AG20443 (cell line): ENCODE data around the gene IRF2BPL.

Source experiments
- DNase-seq: peaks from one replicate; pipeline ENCODE4 v3.0.0; 2012; ENCODE audit warnings: low spot score, mixed read lengths

The IRF2BPL gene

DNA sequence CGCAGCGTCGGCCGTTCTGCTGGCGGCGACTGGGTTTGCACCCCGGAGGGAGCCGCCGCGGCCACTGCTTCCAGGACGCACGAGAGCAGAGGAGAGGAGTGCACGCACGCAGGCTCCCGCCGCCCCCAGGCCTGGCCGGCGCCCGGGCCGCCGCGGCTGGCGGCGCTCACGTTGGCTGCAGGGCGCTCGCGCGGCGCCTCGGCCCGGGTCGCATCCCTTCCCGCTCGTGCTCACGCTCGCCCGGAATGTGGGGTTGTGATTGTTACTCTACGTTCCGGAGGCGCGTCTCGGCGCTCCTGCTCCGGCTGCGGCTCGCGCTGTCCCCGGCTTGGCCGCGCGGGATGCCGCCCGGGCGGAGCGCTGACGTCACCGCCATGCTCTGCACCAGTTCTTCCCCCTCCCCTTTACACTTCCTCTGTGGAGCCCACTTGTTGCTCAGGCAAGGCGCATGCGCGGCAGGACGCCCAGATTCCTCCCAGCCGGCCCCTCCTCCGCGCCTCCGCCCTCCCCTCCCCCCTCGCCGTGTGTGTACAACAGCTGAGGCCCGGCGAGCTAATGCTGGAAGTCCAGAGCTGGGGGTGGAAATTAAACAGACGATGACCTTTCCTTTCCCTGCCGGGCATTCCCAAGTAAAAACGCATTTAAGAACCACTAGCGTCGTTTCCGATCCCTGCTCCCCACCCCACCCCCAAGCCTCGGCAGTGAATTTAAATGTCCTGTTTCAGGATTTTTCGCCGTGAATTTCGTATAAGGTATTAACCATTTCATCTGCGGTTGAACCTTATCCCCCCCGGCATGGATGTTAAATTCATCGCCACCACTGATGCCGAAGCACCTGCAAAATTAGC, at the start of gene IRF2BPL:
IRF2BPL (minus strand) TSS at position 325 of the 848 bp plus-strand sequence. CDS start 916 bp downstream, outside the sequence.
- DNase-seq = peak; percentile 96

DNA sequence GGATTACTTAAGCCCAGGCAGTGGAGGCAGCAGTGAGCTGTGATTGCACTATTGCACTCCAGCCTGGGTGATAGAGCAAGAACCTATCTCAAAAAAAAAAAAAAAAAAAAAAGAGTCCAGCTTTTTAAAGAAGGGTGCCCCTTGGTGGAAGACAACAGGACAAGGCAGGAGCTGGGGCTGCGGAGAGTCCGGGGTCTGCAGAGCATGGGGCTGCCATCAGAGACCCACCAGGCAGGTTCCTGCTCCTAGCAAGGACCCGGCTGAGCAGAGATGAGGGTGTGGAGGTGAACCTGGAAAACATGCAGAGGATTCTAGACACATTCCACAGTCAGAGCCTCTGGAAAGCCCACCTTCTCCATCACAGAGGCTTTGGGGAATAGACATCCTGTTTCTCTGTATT, 48.5 kb upstream of the IRF2BPL start:
- DNase-seq = no peak

DNA sequence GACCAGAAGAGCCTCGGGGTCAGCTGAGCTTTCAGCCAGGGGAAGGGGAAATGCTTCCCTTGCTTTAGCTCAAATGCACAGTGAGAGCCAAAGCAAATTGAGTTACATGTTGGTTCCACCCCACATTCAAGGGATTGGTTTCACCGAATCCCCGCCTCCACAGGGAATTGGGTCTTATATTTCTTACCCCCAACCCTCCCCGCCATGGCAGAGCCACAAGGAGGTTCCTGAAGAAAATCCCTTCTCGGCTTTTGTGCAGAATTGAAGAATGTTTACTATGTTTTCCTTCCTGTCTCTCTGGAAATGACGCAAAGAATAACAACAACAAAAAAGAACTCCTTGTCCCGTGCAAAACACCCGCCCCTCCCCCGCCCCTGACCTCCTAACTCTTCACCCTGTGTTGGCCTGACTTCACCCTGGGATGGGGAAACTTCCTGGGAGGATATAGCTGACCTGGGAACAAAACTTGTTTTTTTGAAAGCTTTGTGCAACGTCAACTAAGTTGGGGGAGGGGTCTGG, 47.7 kb upstream of the IRF2BPL start:
- no peak for DNase-seq

DNA sequence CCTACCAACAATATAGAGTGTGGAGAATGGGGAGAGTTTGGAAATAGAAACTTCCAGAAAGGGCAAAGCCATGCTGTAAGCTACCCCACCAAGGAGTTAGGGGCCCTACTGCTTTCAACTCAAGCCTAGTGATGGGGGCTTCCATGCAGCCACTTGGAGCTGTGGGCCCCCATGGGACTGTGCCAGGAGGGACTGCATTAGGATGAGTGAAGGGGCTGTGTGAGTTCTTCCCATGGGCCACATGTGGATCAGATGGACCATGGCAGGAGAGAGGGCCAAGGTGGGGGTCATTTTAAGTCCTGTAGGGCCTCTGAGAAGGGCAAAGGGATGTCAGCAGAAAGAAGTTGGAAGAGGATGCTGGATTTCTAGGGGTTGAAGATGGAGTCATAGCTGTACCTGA, 46.5 kb upstream of the IRF2BPL start:
- no peak for DNase-seq

DNA sequence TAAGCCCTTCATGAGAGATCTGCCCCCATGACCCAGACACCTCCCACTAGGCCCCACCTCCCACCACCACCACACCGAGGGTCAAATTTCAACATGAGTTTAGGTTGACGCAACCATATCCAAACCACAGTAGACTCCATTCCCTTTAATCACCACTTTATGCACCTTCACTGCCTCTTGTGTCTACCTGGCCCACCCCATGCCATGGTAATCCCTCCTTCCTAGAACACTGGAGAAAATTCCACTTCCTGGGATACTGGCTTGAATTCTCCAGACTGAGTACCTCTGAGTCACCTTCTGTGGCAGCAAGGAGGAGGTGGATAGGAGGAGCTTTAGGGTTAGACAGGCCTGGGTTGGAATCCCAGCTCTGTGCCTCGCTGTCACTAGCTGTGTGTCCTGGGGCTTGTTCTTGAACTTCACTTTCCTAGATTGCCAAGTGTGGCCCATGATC, 43.5 kb upstream of the IRF2BPL start:
- no peak for DNase-seq

DNA sequence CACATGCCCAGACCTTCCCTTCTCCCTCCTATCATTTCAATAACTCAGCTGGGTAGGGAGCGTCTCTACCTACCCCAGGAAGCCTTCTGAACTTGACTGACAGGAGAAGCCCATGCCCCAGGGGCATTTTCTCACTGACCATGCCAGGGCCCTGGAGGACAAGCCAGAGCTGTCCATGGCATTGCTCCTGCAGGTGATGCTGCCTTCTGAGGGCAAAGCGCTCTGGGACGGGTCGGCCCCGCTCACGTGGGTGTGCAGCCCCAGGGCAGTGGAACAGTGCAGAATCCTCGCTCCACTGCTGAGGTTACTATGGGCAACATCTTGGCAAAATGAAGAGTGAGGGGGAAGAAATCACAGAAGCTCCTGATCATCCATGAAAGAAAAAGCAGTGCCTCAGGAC, 41.0 kb upstream of the IRF2BPL start:
- DNase-seq = no peak

DNA sequence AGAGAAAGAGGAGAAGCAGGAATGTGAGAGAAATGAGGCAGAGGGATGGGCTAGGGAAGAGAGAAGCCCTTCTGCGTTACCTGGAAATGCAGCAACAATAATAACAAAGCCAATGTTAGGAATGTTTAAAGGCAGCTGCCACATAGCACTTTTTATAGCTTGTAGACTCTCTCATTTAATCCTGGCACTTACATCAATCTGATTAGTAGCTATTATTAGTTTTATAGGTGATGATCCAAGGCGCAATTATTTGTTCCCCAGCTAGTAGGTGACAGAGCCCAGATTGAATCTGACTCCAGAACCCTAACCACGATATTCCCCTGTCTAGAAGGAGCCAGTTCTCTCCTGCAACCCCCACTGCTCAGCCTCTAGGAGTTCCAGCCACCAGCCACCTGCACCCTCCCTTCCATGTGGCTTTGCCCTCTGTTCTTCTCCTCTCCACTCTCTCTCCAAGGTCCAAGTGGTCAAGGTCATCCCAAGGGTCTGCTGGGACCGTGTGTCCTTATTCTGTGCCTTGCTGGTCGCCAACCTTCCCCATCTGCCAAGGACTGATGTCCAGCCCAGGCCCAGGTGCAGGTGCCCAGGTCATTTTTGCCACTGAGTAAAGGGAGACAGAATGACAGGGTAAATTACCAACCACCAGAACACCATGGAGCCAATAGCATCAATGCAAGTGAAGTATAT, 40.2 kb upstream of the IRF2BPL start:
- DNase-seq = no peak

DNA sequence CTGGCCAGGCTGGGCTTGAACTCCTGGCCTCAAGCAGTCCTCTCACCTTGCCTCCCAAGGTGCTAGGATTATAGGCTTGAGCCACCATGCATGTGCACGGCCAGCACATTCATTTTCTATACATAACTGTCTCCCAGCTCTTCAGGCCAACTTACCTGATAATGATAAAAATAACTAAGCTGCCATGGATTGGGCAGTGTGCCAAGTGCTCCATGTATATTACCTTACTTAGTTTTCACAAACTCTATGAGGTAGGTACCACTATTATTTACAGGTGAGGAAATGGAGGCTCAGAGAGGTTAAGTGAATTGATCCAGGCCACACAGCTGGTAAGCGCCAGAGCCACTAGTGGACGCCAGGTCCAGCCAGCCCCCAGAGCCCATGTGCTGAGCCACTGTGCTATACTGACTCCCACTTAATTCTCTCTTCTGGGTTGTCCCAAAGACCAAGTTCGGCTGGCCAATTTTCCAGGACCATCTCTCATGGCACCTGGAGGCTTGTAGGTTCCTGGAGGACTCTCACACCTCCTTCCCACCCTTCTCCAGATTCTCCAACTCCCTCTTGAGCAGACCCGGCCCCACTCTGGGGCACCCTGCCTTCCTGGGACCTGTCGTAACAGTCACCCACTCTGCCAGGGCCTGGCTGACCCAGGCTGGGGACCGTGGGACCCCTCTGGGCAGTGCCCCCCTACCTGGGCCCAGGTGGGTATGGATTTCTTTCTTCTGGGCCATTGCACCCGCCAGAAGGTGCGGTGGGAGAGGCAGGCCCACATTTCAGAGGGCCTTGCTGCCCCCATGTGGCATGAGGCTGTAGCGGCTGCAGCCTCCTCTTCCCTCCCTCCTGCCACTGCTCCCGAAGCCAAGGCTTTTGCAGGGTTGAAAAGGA, 39.4 kb upstream of the IRF2BPL start:
- DNase-seq = peak; percentile 85

DNA sequence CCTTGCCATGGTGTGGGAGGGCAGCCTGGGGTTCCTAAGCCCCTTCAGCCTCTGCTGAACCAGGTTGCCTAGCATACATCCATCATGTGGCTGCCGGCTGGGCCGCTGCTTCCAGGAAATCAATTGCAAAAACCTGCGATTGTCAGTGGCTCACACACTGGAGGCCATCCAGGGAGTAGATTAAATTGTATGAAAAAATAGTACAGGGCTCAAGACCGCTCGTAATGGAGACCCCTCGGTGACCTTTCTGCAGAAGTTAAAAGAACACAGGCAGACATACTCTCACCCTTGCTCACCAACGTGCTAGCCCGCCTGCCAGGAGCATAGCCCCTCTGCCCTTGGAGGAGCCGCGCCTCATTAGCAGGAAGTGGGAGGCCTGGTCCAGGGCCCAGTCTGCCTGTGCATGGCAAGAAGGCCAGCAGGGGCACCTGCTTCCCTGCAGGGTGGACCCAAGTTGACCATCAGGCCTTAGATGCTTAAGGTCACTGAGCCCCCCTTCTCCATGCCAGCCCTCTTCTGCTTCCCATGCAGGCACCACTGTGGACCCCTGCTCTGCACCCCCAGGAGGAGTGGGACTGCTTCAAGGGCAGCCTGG, 38.2 kb upstream of the IRF2BPL start:
- DNase-seq = no peak

DNA sequence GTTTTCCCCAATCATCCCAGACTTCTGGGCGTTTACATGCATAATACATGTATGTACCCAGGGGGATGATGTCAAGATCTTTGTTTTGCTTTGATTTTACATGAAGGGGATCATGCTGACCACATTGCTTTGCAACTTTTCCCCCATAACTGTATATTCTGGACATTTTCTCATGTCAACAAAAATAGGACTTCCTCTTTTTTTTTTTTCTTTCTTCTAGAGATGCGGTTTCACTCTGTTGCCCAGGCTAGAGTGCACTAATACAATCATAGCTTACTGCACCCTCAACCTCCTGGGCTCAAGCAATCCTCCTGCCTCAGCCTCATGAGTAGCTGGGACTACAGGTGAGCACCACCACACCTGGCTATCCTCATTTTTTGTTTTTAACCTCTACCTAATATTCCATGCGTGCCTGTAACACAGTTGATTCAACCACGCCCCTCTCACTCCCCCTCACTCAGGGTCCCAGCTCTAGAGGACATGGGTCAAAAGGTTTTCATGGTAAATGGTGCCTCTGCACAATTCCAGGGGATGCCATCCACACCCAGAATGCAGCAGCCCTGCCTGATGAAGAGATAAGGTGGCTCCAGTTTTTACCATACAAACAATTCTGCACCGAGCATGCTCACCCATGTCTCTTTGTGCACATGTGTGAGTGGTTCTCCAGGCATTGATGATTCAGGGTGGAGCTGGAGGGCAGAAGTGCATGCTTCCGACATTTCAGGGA, 37.5 kb upstream of the IRF2BPL start:
- no peak for DNase-seq

DNA sequence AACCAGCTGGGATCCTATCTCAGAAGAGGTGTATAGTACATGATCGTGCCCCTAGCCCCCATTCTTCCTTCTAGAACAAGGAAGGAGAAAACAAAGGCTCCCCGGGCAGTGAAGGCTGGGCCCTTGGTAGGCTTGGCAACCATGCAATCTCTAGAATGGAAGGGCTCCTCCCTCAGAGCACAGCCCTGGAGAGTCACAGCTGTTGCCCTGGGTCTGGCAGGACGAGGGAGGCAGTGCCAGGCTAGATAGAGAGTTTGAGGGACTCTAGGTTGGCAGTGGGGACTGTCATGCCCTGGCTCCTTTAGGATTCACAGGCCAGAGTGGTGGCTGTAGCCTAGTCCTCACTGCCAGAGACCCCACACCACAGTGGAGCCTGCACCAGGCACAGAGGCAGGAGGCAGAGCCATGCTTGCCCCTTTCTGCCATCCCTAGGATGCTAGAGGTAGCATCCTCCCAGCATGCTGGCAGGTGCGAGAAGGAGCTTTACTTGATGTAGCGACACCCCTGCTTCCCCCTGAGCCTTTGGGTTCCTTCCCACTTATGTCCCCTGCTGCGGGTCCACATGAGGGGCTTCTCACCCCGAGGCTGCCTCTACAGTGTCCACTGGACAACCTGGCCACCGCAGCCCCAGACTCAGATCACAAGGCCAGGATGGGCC, 36.1 kb upstream of the IRF2BPL start:
- DNase-seq = no peak

DNA sequence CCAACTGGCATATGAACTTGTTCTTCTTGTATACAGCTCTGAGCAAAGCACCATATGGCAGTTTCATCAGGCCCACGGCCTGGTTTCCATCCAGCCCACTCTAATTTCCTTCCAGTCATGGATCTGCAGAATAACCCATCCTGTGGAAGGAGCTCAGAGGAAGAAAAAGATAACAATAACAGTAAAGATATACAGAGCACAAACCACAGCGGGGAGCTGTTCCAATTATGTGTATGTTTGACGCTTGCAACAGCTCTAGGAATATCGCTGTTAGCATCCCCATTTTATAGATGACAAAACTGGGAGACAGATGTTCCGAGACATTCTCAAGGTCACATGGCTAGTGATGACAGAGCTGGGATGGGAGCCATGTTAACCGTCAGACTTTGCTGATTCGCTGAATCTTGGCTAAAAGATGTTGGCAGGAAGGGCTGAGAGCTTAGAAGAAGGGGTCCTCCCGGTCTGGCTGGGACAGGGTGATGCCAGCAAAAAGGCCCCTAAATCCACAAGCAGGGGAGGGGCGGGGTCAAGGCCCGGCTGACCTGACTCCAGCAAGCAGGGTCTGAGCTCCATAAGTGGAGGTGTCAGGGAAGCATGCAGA, 35.2 kb upstream of the IRF2BPL start:
- DNase-seq = no peak

DNA sequence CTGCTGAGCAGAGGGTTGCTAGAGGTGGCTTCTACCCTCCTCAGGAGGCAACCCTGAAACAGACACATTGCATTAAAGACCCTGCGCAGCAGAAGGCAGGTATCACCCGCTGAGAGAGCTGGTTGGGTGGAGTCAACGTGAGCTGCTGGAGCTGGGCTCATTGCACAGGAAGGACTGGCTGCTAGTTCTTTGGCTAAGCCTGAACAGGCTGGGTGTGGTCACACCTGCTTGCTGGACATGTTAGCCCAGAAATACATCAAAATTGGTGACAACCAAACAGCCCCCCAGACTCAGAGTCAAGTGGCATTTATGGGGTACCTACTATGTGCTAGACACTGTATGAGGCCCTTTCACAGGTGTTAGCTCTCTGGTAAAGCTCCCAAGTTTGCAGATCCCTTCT, 33.8 kb upstream of the IRF2BPL start:
- DNase-seq = no peak

DNA sequence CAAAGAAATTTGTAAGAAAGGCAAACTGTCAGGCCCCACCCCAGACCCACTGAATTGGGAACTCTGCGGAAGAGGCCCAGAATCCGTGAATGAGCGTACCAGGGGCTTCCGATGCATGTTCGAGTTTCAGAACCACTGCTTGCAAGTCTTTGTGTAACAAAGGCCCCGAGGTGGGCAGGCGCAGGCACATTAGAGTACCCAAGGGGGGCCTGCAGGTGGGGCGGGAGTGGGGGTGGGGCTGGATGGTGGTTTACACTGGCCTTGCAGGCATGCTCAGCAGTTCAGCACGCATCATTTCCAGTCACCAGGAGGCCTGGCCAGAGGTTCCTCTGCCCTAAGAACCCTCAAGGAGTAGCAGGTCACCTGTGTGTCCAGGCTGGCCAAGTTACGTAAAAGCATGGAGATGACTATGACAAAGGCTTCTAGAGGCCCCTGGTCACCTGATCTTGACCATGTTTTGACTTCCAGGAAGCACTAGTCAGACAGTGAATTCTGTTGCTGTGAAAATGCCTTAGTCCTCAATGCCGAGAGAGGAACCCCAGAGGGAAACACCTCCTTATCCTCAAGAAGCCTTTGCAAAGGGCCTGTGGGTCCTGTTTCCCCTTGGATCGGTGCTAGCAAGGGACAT, 33.2 kb upstream of the IRF2BPL start:
- no peak for DNase-seq

DNA sequence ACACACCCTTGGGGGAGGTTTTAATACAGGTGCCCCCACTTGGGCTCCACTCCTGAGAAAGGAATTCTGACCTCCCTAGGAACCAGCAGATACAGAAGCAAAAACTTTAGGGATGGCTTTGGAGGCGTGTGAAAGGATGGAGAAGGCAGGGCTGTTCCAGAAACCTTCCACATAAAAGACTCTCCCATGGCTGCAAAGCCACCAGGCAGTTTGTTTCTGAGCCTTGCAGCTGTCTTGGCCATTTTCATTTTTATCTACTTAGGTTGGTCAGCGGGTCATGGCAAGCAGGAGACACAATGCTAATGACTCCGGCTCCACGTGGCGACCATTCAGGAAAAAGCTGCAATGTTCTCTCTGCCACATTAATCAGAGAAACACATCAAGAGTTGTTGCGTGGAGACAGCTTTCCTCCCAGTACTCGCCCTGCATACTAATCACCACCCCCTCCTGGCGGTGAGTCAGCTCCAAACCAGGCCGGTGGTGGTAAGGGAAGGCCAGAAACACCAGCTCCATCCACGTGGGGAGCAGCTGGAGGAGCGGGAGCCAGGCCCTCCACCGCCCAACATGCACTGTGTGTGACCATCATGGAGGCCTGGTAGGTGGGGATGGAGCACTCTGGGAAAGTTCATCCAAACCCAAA, 30.9 kb upstream of the IRF2BPL start:
- DNase-seq = peak; percentile 94

DNA sequence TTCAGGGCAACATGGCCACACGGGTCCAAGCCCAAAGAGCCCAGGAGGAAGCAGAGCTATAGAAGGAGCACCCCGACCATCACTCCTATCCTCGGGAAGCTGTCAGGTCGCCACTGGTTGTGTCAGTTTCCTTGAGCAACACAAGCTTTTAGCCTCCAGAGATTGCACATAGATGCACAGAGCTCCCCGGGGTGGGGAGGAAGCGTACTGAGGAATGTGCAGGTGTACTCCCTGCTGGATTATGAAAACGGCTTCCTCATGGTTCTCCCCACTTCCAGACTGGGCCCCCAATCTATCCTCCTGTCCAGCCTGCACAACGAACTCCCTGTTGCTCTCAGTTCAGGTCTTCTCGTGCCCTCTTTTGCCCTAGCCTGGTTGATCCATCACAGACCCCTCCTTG, 30.3 kb upstream of the IRF2BPL start:
- DNase-seq = no peak

DNA sequence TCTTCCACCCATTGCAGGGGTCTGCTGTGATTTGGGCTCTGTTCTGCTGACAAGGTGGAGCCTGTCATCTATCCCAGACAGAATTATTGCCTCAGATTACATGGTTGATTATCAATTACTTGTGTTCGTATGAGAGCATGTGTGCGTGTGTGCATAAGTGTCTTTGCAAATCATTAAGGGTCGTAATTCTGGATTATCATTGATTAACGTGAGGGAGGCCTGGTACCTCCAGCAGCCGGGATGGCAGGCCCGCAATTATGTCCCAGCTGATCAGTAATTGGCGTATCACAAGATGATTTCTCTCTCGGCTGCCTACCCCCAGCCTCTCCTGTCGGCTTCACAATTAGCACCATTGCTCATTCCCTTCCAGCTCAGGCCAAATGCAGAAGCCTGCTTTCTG, 29.6 kb upstream of the IRF2BPL start:
- DNase-seq = no peak

DNA sequence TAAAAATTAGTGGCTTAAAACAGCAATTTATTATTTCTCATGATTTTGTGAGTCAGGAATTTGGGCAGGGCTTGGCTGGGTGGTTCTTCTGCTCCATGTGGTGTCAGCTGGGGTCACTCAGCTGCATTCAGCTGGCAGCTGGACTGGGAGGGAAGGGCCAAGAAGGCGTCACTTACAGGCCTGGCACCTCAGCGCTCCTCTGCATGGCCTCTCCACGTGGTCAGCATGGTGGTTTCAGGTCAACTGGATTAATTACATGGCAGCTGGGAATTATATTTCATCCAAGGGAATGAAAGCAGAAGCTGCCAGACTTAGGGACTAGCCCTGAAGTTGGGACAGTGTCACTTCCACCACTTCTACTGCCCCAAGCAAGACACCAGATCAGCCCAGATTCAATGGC, 27.5 kb upstream of the IRF2BPL start:
- no peak for DNase-seq

DNA sequence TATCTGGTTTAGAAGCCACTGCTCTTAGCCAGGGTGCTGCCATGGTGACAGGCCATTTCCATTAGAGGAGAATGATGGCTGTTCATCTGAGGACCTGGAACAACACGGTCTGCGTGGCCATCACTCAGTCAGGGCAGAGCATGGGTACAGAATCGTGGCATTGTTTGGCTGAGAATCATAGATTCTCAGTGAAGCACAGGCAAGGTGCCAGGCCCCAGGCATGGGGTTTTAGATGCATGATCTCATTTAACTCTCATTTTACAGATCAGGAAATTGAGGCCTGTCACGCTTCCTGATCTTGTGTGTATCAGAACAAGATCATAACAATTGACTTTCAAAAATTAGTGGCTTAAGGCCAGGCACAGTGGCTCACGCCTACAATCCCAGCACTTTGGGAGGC, 26.8 kb upstream of the IRF2BPL start:
- DNase-seq = no peak
